Activated T-helper 1 cell treated with anti-CD3 and anti-CD28 coated beads, Interleukin-12 subunit alpha, Interleukin-12 subunit beta, Interleukin-2, Interleukin-4 antibody, amounts not matched to agents 30 ng/mL and 10 ng/mL and 1 ng/mL, durations not matched to agents 14 hours and 24 hours and 36 hours (primary cell): ENCODE measurements around the gene CMSS1. TPM values are rescaled to one million over a fixed set of nuclear protein-coding genes. Genes with fewer than 3 reads are reported as not detected.

Experiments
- DNase-seq: peaks from one replicate; pipeline ENCODE4 v3.0.0; 2021; ENCODE audit warnings: low spot score
- H3K27ac Mint-ChIP-seq: one replicate; pipeline ENCODE4 v1.8.0; 2021; ENCODE audit warnings: mild to moderate bottlenecking, mixed read lengths
- H3K27me3 Mint-ChIP-seq: one replicate; pipeline ENCODE4 v1.8.0; 2022; ENCODE audit warnings: mild to moderate bottlenecking, moderate library complexity, mixed read lengths; ENCODE audit not compliant: insufficient read depth
- H3K36me3 Mint-ChIP-seq: one replicate; pipeline ENCODE4 v1.8.0; 2021; ENCODE audit warnings: low read depth, mixed read lengths
- H3K4me1 Mint-ChIP-seq: one replicate; pipeline ENCODE4 v1.8.0; 2021; ENCODE audit warnings: low read depth, mixed read lengths
- H3K4me3 Mint-ChIP-seq: one replicate; pipeline ENCODE4 v1.8.0; 2021; ENCODE audit warnings: mild to moderate bottlenecking, moderate library complexity, mixed read lengths
- H3K9me3 Mint-ChIP-seq: one replicate; pipeline ENCODE4 v1.8.0; 2021; ENCODE audit warnings: mixed read lengths
- intact Hi-C: fragments of 100-400 bp; cut with micrococcal nuclease; formaldehyde crosslinking; loops from one replicate; pipeline ENCODE4 v1.15.1; 2024
- total RNA-seq: library from RNA; stranded (reverse); gene quantifications from 2 replicates; pipeline ENCODE4 v1.2.3, GENCODE V29; 2022

The CMSS1 gene
- total RNA-seq, 1 donor from 2014 or later: 108 TPM

- Mint-ChIP-seq H3K4me3 (no peak overlapping the region), H3K36me3 (peaks cover 27% of the 10 kb centered on the region)
- intact Hi-C loops: no loop called here
Measured at GRCh38 chr3:100141586-100141985, 323.9 kb downstream of the CMSS1 start.

GRCh38 chr3:100144255-100144866 lies 326.7 kb downstream of the CMSS1 start:
- Mint-ChIP-seq H3K36me3 (peaks cover 34% of the 10 kb centered on the region), H3K4me3 (no peak overlapping the region), H3K9me3 (peaks cover 26% of the 10 kb centered on the region), H3K27ac (peak overlapping the region; percentile 38), H3K27me3 (no peaks in the 10 kb centered on the region), H3K4me1 (peaks cover 21% of the 10 kb centered on the region)
- DNase-seq: peak; percentile 22
- intact Hi-C loops: no loop called here

More at GRCh38 chr3:100141586-100141985, 323.9 kb downstream of the CMSS1 start:
- Mint-ChIP-seq H3K27ac (no peak overlapping the region), H3K4me1 (peaks cover 26% of the 10 kb centered on the region), H3K27me3 (no peaks in the 10 kb centered on the region), H3K9me3 (peaks cover 29% of the 10 kb centered on the region)
- no peak for DNase-seq

GRCh38 chr3:100149130-100149529 lies 331.5 kb downstream of the CMSS1 start:
- Mint-ChIP-seq H3K4me1 (peaks cover 22% of the 10 kb centered on the region), H3K27me3 (no peaks in the 10 kb centered on the region), H3K9me3 (peaks cover 10% of the 10 kb centered on the region), H3K27ac (no peak overlapping the region), H3K36me3 (peaks cover 42% of the 10 kb centered on the region), H3K4me3 (no peak overlapping the region)
- DNase-seq: no peak
- intact Hi-C loops: no loop called here

GRCh38 chr3:100149713-100150415 lies 332.2 kb downstream of the CMSS1 start:
- peaks cover 40% of the 10 kb centered on the region for H3K36me3 Mint-ChIP-seq
- no peak overlapping the region for H3K27ac Mint-ChIP-seq
- intact Hi-C loops: no loop called here
- no peaks in the 10 kb centered on the region for H3K27me3 Mint-ChIP-seq
- no peak for DNase-seq
- no peak overlapping the region for H3K4me3 Mint-ChIP-seq
- H3K4me1 Mint-ChIP-seq: peaks cover 15% of the 10 kb centered on the region
- H3K9me3 Mint-ChIP-seq: peaks cover 9% of the 10 kb centered on the region

GRCh38 chr3:100150473-100150872 lies 332.8 kb downstream of the CMSS1 start:
- H3K36me3 Mint-ChIP-seq: peaks cover 46% of the 10 kb centered on the region
- H3K9me3 Mint-ChIP-seq: peaks cover 15% of the 10 kb centered on the region
- intact Hi-C loops: no loop called here
- no peak overlapping the region for H3K4me3 Mint-ChIP-seq
- no peak overlapping the region for H3K27ac Mint-ChIP-seq
- H3K4me1 Mint-ChIP-seq: peaks cover 13% of the 10 kb centered on the region
- no peak for DNase-seq
- no peaks in the 10 kb centered on the region for H3K27me3 Mint-ChIP-seq

GRCh38 chr3:100151024-100151707 lies 333.5 kb downstream of the CMSS1 start:
- no peak for DNase-seq
- peaks cover 44% of the 10 kb centered on the region for H3K36me3 Mint-ChIP-seq
- intact Hi-C loops: no loop called here
- H3K4me1 Mint-ChIP-seq: peaks cover 13% of the 10 kb centered on the region
- H3K27me3 Mint-ChIP-seq: no peaks in the 10 kb centered on the region
- H3K4me3 Mint-ChIP-seq: no peak overlapping the region
- H3K9me3 Mint-ChIP-seq: peaks cover 15% of the 10 kb centered on the region
- peak overlapping the region; percentile 37 for H3K27ac Mint-ChIP-seq

GRCh38 chr3:100154171-100154570 lies 336.5 kb downstream of the CMSS1 start:
- Mint-ChIP-seq H3K27ac (no peak overlapping the region), H3K4me1 (peaks cover 10% of the 10 kb centered on the region), H3K9me3 (peaks cover 29% of the 10 kb centered on the region), H3K4me3 (no peak overlapping the region), H3K27me3 (no peaks in the 10 kb centered on the region), H3K36me3 (peaks cover 44% of the 10 kb centered on the region)
- intact Hi-C loops: no loop called here
- DNase-seq: no peak

GRCh38 chr3:100155128-100155527 lies 337.5 kb downstream of the CMSS1 start:
- intact Hi-C loops: no loop called here
- no peak for DNase-seq
- H3K9me3 Mint-ChIP-seq: peaks cover 29% of the 10 kb centered on the region
- H3K27ac Mint-ChIP-seq: no peak overlapping the region
- H3K27me3 Mint-ChIP-seq: no peaks in the 10 kb centered on the region
- peaks cover 41% of the 10 kb centered on the region for H3K36me3 Mint-ChIP-seq
- peaks cover 8% of the 10 kb centered on the region for H3K4me1 Mint-ChIP-seq
- no peak overlapping the region for H3K4me3 Mint-ChIP-seq

- H3K9me3 Mint-ChIP-seq: peaks cover 29% of the 10 kb centered on the region
- DNase-seq: no peak
- intact Hi-C loops: no loop called here
- H3K4me1 Mint-ChIP-seq: peaks cover 9% of the 10 kb centered on the region
- H3K36me3 Mint-ChIP-seq: peaks cover 41% of the 10 kb centered on the region
- no peak overlapping the region for H3K27ac Mint-ChIP-seq
- no peaks in the 10 kb centered on the region for H3K27me3 Mint-ChIP-seq
- H3K4me3 Mint-ChIP-seq: no peak overlapping the region
Measured at GRCh38 chr3:100155590-100155989, 337.9 kb downstream of the CMSS1 start.

- Mint-ChIP-seq H3K27me3 (no peaks in the 10 kb centered on the region), H3K9me3 (peaks cover 27% of the 10 kb centered on the region), H3K27ac (no peak overlapping the region), H3K4me3 (no peak overlapping the region), H3K36me3 (peaks cover 33% of the 10 kb centered on the region), H3K4me1 (peaks cover 9% of the 10 kb centered on the region)
- no peak for DNase-seq
- intact Hi-C loops: no loop called here
Measured at GRCh38 chr3:100157685-100158084, 340.0 kb downstream of the CMSS1 start.

GRCh38 chr3:100158918-100159330 lies 341.3 kb downstream of the CMSS1 start:
- peaks cover 25% of the 10 kb centered on the region for H3K9me3 Mint-ChIP-seq
- peaks cover 28% of the 10 kb centered on the region for H3K36me3 Mint-ChIP-seq
- H3K4me3 Mint-ChIP-seq: no peak overlapping the region
- peaks cover 9% of the 10 kb centered on the region for H3K4me1 Mint-ChIP-seq
- intact Hi-C loops: no loop called here
- no peak for DNase-seq
- H3K27ac Mint-ChIP-seq: no peak overlapping the region
- H3K27me3 Mint-ChIP-seq: no peaks in the 10 kb centered on the region

- no peak overlapping the region for H3K4me3 Mint-ChIP-seq
- H3K27ac Mint-ChIP-seq: peak overlapping the region; percentile 6
Measured at GRCh38 chr3:100159331-100160153, 341.9 kb downstream of the CMSS1 start.

More at GRCh38 chr3:100159331-100160153, 341.9 kb downstream of the CMSS1 start:
- H3K36me3 Mint-ChIP-seq: peaks cover 28% of the 10 kb centered on the region
- H3K27me3 Mint-ChIP-seq: no peaks in the 10 kb centered on the region
- H3K4me1 Mint-ChIP-seq: peaks cover 9% of the 10 kb centered on the region
- intact Hi-C loops: no loop called here
- peaks cover 25% of the 10 kb centered on the region for H3K9me3 Mint-ChIP-seq
- no peak for DNase-seq
